CD4-positive, alpha-beta T cell treated with Interleukin-4 for 4 hours (primary cell): ENCODE data around the gene VWA1.
A peak's percentile ranks its signal among the peaks of the same experiment; 100 is the strongest.
"Not testable (repeated sequence)": the region's sequence is repeated elsewhere in the genome, so short reads cannot be mapped to it uniquely, and the experiment has no call there.

Source experiments
- DNase-seq: peaks from one replicate; pipeline ENCODE4 v3.0.0-alpha.2; 2020

Gene VWA1

GRCh38 chr1:1437033-1437903, 1.8 kb downstream of the VWA1 start:
- no peak for DNase-seq

- no peak for DNase-seq
Observed at GRCh38 chr1:1437904-1438376, 2.5 kb downstream of the VWA1 start.

- DNase-seq: no peak
Observed at GRCh38 chr1:1438531-1439381, 3.3 kb downstream of the VWA1 start.

GRCh38 chr1:1439546-1440261, 4.2 kb downstream of the VWA1 start:
- no peak for DNase-seq

GRCh38 chr1:1440262-1441001, 4.9 kb downstream of the VWA1 start:
- no peak for DNase-seq

GRCh38 chr1:1441002-1441888, 5.8 kb downstream of the VWA1 start:
- DNase-seq: peak; percentile 21

GRCh38 chr1:1442069-1442770, 6.7 kb downstream of the VWA1 start:
- DNase-seq: no peak

- DNase-seq: not testable (repeated sequence)
Observed at GRCh38 chr1:1446631-1447030, 11.1 kb downstream of the VWA1 start.

- DNase-seq: no peak
Observed at GRCh38 chr1:1449099-1449739, 13.7 kb downstream of the VWA1 start, which contains the start of gene ATAD3C. Gene ATAD3C, plus strand, starts transcription at chr1:1449689. Its CDS starts 995 bp downstream, at chr1:1450684.

GRCh38 chr1:1450616-1451015, 15.1 kb downstream of the VWA1 start:
- not testable (repeated sequence) for DNase-seq

- DNase-seq: no peak
Observed at GRCh38 chr1:1451696-1452364, 16.3 kb downstream of the VWA1 start.

- not testable (repeated sequence) for DNase-seq
Observed at GRCh38 chr1:1452365-1452739, 16.9 kb downstream of the VWA1 start.

GRCh38 chr1:1452882-1453281, 17.4 kb downstream of the VWA1 start:
- DNase-seq: no peak

GRCh38 chr1:1454286-1455056, 19.0 kb downstream of the VWA1 start:
- not testable (repeated sequence) for DNase-seq

GRCh38 chr1:1455366-1455884, 19.9 kb downstream of the VWA1 start:
- no peak for DNase-seq

- DNase-seq: not testable (repeated sequence)
Observed at GRCh38 chr1:1455934-1456333, 20.4 kb downstream of the VWA1 start.

- DNase-seq: not testable (repeated sequence)
Observed at GRCh38 chr1:1456683-1457255, 21.3 kb downstream of the VWA1 start.

- DNase-seq: not testable (repeated sequence)
Observed at GRCh38 chr1:1459156-1459555, 23.7 kb downstream of the VWA1 start.
